Raji (cell line): Measurements from ENCODE around the gene PRR5L.

Experiments
- POLR2A ChIP-seq: IDR thresholded peaks from 2 replicates; pipeline ENCODE4 v1.6.1; 2011; ENCODE audit warnings: low read depth, low read length, control low read depth; ENCODE audit not compliant: insufficient read depth

Gene PRR5L

DNA sequence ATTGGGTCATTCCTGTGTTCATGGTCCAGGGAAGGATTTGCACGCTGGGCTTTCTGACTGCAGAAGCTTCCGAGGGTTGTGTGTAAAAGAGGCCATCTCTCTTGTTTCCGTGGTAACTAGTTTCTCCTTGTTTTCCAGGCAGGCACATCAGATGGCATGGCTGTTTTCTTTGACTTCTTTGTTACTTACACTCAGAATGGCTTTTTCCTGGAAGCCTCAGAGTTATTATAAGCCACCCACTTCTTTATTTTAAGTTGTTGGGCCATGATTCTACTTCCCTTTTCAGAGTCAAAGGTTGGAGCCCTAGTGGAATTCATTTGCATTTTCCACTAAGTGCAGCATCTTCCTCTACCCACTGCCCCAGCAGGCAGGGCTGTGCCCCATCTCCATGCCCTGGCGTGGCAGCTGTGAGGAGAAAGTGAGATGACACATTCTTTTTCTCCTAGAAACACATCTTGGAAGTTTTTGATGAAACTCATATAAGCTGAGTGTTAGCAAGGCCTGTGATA lies 94.9 kb downstream of the PRR5L start:
- TF ChIP-seq POLR2A = no peak

DNA sequence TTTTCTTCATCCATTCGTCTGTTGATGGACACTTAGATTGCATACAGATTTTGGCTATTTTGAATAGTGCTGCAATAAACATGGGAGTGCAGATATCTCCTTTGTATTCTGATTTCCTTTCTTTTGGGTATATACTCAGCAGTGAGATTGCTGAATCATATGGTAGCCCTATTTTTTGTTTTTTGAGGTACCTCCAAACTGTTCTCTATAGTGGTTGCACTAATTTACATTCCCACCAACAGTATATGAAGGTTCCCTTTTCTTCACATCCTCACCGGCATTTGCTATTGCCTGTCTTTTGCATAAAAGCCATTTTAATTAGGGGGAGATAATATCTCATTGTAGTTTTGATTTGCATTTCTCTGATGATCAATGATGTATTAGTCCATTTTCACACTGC lies 96.1 kb downstream of the PRR5L start:
- TF ChIP-seq POLR2A = no peak

DNA sequence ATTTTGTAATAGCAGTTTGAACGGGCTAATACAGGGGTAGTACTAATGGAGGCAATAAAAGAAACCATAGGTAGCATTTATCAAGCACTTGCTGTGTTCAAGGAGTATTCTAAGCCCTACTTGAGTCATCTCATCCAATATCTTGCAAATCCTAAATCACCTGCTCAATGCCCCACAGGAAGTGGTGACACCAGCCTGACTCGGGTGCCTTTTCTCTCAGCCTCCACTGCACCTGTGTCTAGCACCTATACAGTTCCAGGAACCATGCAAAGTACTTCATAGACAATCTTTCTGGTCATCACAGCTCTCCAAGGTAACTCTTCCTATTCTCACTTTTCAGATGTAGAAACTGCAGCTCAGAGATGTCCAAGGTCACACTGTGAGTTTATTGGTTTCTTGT lies 98.0 kb downstream of the PRR5L start:
- no peak for TF ChIP-seq POLR2A

DNA sequence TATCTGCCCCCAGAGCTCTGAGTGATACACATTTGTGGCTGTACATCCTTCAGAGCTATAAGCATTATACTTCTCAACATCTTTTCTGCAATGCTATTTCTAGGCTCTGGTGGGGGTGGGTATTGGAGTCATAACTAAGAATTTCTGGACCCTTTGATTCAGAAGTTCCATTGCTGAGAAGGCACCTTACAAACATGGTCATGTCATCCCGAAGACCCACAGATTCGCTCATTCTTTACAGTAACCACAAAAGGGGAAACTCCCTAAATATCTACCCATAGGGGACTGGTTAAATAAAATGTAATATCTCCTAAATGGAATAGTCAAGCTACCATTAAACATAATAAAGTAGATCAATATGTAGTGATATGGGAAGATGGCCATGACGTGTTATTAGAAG lies 98.8 kb downstream of the PRR5L start:
- no peak for TF ChIP-seq POLR2A

DNA sequence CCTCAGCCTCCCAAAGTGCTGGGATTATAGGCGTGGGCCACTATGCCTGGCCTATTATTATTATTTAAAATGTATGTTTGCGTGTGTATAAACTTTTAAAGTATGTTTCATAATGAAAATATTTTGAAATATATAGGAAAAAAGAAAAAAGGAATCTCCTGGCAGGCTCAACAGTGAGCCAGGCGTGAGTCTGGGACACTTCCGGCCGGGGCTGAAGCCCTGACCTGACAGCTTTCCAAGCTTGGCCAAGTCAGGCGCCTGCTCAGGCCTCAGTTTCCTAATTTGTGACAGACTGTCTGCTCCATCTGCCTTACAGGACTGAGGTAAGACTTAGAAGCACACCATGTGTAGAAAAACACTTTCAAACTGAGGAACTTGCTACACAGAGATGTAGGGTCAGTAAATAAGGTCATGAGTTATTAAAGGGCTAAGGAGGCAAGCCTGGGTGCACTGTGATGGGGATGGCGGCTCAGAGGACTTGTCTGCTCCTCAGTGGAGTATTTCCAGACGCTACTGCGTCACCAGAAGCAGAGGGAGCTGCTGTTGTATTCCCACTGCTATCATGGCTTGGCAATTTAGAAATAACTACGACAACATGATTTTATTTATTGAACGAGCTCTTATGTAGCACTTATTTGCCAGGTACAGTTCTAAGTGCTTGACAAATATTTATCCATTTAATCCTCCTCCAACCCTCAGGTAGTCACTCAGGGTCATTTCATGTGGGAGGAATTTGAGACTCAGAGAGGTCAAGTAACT lies 100.1 kb downstream of the PRR5L start:
- no peak for TF ChIP-seq POLR2A

DNA sequence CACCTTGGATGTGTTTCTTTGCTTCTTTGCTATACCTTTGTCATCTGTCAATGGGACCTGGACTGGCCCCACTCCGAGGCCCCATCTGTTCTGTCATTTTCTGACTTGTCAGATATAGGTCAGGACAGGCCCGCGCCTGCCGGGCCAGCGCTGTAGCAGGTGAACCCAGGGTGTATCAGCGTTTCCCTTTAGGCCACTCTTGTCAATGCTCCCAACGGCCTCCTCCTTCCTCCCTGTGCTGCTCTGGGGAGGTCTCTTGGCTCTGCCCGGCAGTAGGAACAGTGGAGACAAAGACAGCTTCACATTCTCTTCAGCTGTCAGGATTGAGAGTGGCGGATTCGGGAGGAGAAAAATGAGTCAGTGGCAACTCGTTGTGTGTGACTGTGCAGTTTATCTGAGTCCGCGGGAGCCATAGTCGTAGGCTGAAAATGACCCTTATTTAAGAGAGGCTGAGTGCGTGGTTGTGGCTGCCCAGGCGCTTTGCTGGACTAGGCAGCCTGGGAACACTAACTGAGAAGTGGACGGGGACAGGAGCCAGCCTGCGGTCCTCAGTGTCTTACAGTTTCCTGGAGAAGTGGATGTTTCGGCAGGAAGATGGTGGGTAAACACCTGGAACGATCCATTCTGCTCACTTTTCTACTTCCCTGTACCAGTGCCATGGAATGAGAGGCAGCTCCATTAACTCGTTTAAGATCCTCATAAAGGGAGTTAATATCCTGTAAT lies 102.3 kb downstream of the PRR5L start:
- no peak for TF ChIP-seq POLR2A

DNA sequence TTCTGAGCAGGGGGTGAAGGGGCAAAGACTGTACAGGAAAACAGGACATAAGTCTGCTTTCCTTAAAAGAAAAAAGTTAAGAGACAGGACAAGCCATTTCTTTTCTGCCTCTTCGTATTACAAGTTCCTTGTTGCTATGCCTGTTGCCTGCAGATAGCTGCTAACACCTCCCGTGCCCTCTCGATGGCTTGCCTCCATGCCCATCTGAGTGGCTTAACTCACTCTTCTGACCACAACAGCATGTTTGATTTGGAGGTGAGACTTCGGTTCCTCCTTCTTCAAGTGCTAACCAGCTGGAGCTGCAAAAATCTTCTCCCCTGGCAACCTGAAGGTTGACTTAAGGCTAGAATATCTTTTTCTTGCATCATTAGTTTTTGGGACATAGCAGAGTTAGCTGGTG lies 103.1 kb downstream of the PRR5L start:
- TF ChIP-seq POLR2A = no peak

DNA sequence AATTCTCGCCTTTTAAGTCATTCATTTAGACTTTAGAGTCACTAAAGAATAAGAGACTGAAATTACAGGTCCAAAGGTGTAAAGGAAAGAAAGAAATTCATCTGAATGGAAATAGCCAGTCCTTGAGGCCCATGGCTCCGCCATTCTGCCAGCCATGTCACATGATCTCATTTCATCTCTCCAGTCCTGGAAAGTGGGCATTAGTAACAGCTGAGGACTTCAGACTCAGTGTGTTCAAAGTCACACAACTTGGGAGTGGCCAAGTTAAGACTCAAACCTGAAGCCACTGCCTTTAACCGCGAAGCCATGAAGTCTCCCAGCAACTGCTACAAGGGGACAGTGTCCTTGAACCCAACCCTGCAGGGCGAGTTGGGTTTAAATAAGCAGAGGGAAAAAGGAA lies 103.7 kb downstream of the PRR5L start:
- no peak for TF ChIP-seq POLR2A

DNA sequence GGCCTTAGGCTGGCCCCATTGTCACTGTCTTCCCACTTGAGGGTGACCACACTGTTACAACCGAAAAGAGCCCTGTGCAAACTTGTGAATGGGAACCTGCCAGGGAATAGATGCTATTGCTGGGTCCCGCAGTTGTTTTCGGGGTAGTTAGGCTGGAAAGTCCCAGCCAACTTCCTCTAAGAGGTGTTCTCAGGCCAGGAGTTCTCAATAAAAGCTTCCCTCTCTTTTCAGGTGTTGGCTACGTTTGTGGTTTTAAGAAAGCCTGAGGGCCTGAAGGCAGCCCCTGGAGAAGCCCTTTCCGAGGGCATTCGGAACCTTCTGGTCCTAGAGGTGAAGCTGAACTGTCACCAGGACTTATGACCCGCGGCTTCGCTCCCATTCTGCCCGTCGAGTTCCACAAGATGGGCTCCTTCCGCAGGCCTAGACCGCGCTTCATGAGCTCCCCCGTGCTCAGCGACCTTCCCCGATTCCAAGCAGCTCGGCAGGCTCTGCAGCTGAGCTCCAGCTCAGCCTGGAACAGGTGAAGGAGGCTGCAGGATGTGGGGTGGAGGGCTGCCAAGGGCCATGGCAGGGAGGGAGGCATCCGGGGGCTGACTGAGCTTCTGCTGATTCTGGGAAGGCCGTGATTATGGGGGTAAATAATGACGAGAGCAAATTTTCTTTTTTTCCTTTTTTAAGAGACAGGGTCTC lies 104.8 kb downstream of the PRR5L start:
- no peak for TF ChIP-seq POLR2A

DNA sequence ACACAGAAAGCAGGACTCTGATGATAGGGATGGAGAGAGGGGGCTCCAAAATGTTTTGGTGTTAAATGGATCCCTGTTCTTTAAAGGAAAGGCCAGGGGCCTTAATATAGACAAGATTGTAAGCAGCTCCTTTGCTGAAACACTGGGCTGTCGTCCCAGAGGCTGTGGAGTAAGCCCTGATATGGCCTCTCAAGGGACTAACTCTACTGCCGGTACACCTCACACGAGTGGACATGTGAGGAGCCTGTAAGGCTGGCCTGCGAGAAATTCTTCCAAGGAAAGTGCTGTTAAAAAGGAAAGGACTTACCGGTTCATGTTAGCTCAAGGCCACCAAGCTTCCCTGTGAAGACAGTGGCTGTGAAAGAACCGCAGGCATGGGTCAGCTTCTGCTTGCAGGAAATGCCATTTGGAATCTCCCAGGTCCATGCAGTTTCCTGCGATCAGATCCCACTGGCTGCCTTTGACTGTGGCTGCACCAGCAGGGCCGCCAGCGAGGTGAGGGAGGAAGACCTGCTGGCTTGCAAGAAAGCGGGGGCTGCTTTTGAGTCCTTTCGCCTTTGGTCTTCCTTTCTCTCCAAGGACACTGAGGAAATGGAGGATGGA lies 106.6 kb downstream of the PRR5L start:
- TF ChIP-seq POLR2A = no peak

DNA sequence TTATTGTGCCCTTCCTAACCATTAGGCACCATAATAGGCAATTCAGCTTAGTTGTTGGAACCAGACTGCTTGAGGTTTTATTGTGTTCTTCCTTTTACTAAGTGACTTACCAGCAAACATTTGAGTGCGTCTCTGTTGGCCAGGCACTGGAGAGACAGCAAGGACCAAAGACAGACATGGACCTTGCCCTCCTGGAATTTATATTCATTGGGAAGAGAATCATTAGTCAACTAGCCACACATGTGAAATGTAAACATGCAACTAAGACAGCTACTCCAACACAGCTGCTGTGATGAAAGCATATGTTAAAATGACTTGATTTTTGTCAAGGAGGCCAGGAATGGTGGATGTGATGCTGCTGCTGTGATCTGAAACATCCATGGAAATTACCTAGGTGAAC lies 107.6 kb downstream of the PRR5L start:
- no peak for TF ChIP-seq POLR2A

DNA sequence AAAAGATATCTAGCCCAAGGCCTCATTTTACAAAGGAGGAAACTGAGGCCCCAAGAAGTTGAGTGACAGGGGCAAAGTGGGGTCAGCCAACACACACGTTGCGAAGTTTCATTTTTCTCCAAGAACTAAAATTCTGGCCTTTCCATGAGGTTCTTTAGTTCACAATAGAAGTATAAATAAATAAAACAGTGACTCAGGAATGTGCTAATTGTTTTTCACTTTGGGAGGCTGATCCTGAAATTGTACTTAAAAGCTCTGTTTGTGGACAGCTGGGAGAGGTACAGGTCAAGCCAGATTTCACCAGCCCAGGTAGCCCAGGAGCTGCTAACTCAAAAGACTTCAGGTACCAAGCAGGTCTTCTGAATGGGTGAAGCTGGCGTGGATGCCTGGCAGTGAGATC lies 108.7 kb downstream of the PRR5L start:
- no peak for TF ChIP-seq POLR2A

DNA sequence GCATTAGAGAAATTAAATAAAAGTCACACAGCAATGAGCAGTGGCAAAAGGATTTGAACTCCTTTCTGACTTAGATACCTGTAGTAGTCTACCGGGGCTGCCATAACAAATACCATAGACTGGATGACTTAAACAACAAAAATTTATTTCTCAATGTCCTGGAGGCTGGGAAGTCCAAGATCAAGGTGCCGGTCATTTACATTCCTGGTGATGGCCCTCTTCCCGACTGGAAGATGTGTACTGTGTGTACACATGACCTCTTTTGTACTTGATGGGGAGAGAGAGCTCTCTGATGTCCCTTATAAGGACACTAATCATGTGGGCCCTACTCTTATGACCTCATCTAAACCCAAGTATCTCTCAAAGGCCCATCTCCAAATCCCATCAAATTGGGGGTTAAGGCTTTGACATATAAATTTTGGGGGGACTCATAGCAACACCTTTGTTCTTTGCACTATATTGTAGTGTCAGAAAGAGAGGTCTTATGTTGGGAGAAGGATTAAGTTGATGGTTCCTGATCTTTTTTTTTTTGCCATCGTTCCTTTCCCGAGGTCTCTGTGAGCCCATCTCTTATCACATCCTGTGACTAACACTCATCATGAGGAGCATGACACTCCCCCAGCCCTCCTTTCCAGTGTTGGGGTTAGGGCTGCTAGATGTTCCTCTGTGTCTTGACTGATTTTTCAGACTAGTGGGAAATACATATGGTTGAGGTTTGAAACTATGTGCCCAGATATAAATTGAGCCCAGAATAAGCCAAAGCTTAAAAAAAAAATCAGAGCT lies 109.7 kb downstream of the PRR5L start:
- TF ChIP-seq POLR2A = no peak

DNA sequence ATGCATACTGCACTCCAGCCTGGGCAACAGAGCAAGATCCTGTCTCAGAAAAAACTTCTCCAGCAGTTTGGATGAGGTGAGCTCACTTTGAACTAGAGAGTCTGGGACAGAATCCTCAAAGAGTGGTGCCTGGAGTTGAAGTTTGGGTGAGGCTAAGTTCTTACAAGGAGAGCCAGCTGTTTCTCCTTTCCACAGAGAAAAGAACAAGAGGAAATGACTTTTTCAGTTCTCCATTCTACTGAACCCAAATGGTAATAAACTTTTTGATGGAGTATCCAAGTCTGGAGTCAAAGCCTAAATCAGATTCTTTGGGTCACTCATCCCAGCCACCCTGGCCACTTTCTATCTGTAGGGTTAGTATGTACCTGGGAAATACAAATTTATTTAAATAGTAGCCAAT lies 111.3 kb downstream of the PRR5L start:
- no peak for TF ChIP-seq POLR2A
